Neural cell (in vitro differentiated cells): ENCODE data around the gene PIEZO1. TPM values are rescaled to one million over a fixed set of nuclear protein-coding genes. Genes with fewer than 3 reads are reported as not detected.

Experiments used
- H2AFZ ChIP-seq: fragments of 200-600, 300-800 bp; sonication (generic), shearing (Covaris generic); 2 replicates; pipeline ENCODE4 v1.6.0; 2014; ENCODE audit warnings: low read depth, mild to moderate bottlenecking, antibody characterized with exemption, low read length, moderate library complexity
- H3F3A ChIP-seq: fragments of 200-600 bp; shearing (Covaris generic); 2 replicates; pipeline ENCODE4 v1.6.1; 2016; ENCODE audit warnings: mild to moderate bottlenecking, moderate library complexity, mixed read lengths, antibody characterized with exemption, low read length; ENCODE audit not compliant: insufficient read depth, poor library complexity, severe bottlenecking
- H3K27ac ChIP-seq: fragments of 200-600, 300-800 bp; sonication (generic), shearing (Covaris generic); 2 replicates; pipeline ENCODE4 v1.5.1; 2014; ENCODE audit warnings: mild to moderate bottlenecking, low read length, moderate library complexity
- H3K27me3 ChIP-seq: fragments of 300-800, 200-600 bp; sonication (generic), shearing (Covaris generic); 2 replicates; pipeline ENCODE4 v1.6.0; 2014; ENCODE audit warnings: mild to moderate bottlenecking, low read depth, low read length, moderate library complexity; ENCODE audit not compliant: insufficient read depth
- H3K36me3 ChIP-seq: fragments of 300-800, 200-600 bp; sonication (generic), shearing (Covaris generic); 2 replicates; pipeline ENCODE4 v1.5.1; 2014; ENCODE audit warnings: mild to moderate bottlenecking, antibody characterized with exemption, low read length, moderate library complexity; ENCODE audit not compliant: insufficient read depth
- H3K4me2 ChIP-seq: fragments of 300-800, 200-600 bp; sonication (generic), shearing (Covaris generic); 2 replicates; pipeline ENCODE4 v1.6.0; 2014; ENCODE audit warnings: mild to moderate bottlenecking, low read length
- H3K4me3 ChIP-seq: fragments of 300-800, 200-600 bp; sonication (generic), shearing (Covaris generic); 2 replicates; pipeline ENCODE4 v1.5.1; 2014; ENCODE audit warnings: mild to moderate bottlenecking, low read length, moderate library complexity
- H3K79me2 ChIP-seq: fragments of 200-600 bp; shearing (Covaris generic); replicated peaks from 2 replicates; pipeline ENCODE4 v1.6.0; 2014; ENCODE audit warnings: mild to moderate bottlenecking, low read length, moderate library complexity; ENCODE audit not compliant: insufficient read depth
- H3K9ac ChIP-seq: fragments of 300-800, 200-600 bp; sonication (generic), shearing (Covaris generic); 2 replicates; pipeline ENCODE4 v1.6.1; 2016; ENCODE audit warnings: mild to moderate bottlenecking, low read length, mixed read lengths
- H3K9me2 ChIP-seq: fragments of 200-600 bp; shearing (Covaris generic); 2 replicates; pipeline ENCODE4 v1.6.1; 2016; ENCODE audit warnings: mild to moderate bottlenecking, low read length, mixed read lengths; ENCODE audit not compliant: insufficient read depth
- H3K9me3 ChIP-seq: fragments of 200-600, 300-800 bp; sonication (generic), shearing (Covaris generic); 2 replicates; pipeline ENCODE4 v1.6.1; 2016; ENCODE audit warnings: mild to moderate bottlenecking, mixed run types, low read length, moderate library complexity, mixed read lengths
- H4K20me1 ChIP-seq: fragments of 200-600 bp; shearing (Covaris generic); 2 replicates; pipeline ENCODE4 v1.6.1; 2016; ENCODE audit warnings: mild to moderate bottlenecking, mixed run types; ENCODE audit not compliant: insufficient read depth
- EP300 ChIP-seq: fragments of 450-650 bp; conservative IDR thresholded peaks from 2 replicates; pipeline ENCODE4 v1.6.1; 2014; ENCODE audit warnings: antibody characterized with exemption, mild to moderate bottlenecking, moderate library complexity; ENCODE audit not compliant: poor library complexity, severe bottlenecking
- MXI1 ChIP-seq: fragments of 450-650 bp; conservative IDR thresholded peaks from 2 replicates; pipeline ENCODE4 v1.6.1; 2014; ENCODE audit warnings: antibody characterized with exemption, mild to moderate bottlenecking; ENCODE audit not compliant: poor library complexity, severe bottlenecking
- POLR2AphosphoS5 ChIP-seq: IDR thresholded peaks from 2 replicates; pipeline ENCODE4 v1.6.1; 2012
- RAD21 ChIP-seq: fragments of 450-650 bp; conservative IDR thresholded peaks from 2 replicates; pipeline ENCODE4 v1.6.1; 2014; ENCODE audit warnings: antibody characterized with exemption, mild to moderate bottlenecking, moderate library complexity
- SMC3 ChIP-seq: fragments of 450-650 bp; conservative IDR thresholded peaks from 2 replicates; pipeline ENCODE4 v1.6.1; 2014; ENCODE audit warnings: antibody characterized with exemption, mild to moderate bottlenecking, moderate library complexity; ENCODE audit not compliant: poor library complexity
- polyA plus RNA-seq: library from polyadenylated mRNA; depleted of rRNA; stranded (reverse); fragments of >200 nt; gene quantifications from 2 replicates; pipeline ENCODE4 v1.2.3, GENCODE V29; 2014
- TF ChIP-seq, protein P1 (sequence below): IDR thresholded peaks from 2 replicates; pipeline ENCODE4 v1.6.1; 2012; ENCODE audit warnings: borderline replicate concordance
- TF ChIP-seq, protein P2 (sequence below): fragments of 450-650 bp; IDR thresholded peaks from 2 replicates; pipeline ENCODE4 v1.5.1; 2014; ENCODE audit warnings: antibody characterized with exemption, mild to moderate bottlenecking, moderate library complexity; ENCODE audit not compliant: poor library complexity, severe bottlenecking

Gene PIEZO1
- polyA plus RNA-seq, 1 donor from 2014 or later: not detected

DNA sequence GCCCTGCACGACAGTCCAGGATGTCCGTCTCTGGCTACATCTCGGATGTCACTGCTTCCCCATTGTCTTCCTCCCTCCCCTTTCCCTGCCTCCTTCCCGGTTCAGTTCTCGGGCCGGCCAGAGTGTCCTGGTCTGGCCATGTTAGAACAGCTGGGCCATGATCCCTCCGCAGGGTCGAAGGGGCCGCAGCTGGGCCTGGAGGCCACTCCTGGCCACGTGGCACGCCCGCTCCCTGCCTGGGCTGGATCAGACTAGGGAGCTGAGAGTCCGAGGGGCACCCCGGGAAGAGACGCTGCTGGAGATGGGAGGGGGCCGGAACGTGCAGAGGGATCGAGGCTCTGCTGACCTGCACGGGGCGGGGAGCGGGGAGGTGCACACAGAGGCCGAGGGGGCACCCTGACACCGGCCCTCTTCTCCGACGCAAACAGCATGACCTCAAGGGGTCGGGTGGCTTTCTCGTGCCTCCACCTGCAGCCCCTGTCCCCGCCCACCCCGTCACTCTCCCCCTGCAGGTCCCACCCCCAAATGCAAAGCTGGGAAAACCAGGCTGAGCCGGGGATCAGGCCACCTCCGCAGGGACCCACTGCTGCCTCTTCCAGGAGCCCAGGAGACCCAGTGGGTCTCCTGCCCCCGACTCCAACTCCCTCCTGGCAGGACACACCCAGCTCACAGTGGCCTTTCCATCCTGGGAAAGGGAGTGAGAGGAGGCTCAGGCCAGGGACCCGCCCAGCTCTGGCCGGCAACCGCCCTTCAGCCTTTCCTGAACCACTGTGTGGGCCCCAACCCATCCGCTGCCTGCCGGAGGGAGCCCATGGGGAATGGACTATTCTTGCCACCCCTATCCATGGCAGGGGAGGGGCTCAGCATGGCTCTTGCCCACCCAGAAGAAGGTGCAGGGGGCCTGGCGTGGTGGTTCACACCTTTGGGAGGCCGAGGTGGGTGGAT lies 40.2 kb downstream of the PIEZO1 start:
- H3K9ac ChIP-seq: no peak overlapping the region
- no peaks in the 10 kb centered on the region for H3K36me3 ChIP-seq
- H3K9me2 ChIP-seq: no peaks in the 10 kb centered on the region
- no peak overlapping the region for H3K4me3 ChIP-seq
- H3F3A ChIP-seq: no peaks in the 10 kb centered on the region
- no peaks in the 10 kb centered on the region for H3K9me3 ChIP-seq
- no peak overlapping the region for H2AFZ ChIP-seq
- H3K27me3 ChIP-seq: no peaks in the 10 kb centered on the region
- no peak overlapping the region for H3K4me2 ChIP-seq
- no peaks in the 10 kb centered on the region for H4K20me1 ChIP-seq
- H3K79me2 ChIP-seq: no peaks in the 10 kb centered on the region
- TF ChIP-seq MXI1: no peak
- TF ChIP-seq EP300: no peak
- TF ChIP-seq, protein P1, sequence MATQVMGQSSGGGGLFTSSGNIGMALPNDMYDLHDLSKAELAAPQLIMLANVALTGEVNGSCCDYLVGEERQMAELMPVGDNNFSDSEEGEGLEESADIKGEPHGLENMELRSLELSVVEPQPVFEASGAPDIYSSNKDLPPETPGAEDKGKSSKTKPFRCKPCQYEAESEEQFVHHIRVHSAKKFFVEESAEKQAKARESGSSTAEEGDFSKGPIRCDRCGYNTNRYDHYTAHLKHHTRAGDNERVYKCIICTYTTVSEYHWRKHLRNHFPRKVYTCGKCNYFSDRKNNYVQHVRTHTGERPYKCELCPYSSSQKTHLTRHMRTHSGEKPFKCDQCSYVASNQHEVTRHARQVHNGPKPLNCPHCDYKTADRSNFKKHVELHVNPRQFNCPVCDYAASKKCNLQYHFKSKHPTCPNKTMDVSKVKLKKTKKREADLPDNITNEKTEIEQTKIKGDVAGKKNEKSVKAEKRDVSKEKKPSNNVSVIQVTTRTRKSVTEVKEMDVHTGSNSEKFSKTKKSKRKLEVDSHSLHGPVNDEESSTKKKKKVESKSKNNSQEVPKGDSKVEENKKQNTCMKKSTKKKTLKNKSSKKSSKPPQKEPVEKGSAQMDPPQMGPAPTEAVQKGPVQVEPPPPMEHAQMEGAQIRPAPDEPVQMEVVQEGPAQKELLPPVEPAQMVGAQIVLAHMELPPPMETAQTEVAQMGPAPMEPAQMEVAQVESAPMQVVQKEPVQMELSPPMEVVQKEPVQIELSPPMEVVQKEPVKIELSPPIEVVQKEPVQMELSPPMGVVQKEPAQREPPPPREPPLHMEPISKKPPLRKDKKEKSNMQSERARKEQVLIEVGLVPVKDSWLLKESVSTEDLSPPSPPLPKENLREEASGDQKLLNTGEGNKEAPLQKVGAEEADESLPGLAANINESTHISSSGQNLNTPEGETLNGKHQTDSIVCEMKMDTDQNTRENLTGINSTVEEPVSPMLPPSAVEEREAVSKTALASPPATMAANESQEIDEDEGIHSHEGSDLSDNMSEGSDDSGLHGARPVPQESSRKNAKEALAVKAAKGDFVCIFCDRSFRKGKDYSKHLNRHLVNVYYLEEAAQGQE: no peak
- no peak overlapping the region for H3K27ac ChIP-seq

DNA sequence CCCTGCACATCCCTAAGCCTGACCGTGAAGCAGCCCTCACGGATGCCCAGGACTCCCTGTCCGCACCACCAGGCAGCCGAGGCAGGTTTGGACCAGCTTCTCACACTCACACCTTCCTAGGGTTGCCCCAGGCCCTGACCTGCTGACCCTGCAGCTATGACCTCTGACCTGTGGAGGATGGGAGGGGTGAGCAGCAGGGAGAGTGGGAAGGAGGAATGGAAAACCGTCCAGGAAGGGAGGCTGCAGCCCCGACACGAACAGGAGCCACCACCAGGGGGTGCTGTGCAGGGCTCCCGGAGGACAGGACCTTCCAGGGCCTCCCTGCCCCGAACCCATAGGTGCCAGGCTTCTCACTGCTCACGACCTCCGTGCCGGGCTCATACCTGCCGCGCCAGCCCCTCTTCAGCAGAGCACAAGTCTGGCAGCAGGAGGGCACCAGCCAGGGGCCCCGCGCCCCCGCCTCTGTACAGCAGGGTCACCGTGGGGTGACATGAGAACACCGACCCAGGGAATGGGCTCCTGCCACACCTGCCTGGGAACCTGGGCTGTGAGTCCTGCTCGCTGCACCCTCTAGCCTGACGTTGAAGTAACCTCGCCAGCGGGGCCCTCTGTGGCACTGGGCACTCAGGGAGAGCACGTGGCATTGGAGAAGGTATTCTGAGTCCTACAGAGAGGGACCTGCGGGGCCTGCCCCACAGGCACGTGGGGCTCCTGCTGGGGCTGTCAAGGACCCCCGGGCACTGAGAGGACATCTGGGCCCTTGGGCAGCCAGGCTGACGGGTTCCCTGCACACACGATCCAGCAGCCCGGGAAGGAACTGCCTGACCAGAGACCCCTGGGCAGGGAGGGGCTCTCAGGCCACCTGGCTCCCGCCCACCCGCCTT lies 41.1 kb downstream of the PIEZO1 start:
- Histone ChIP-seq H3K36me3 (no peaks in the 10 kb centered on the region), H3K4me2 (no peak overlapping the region), H3K4me3 (no peak overlapping the region), H3F3A (no peaks in the 10 kb centered on the region), H3K9me2 (no peaks in the 10 kb centered on the region), H3K9ac (no peak overlapping the region), H3K27me3 (no peaks in the 10 kb centered on the region), H3K27ac (no peak overlapping the region), H2AFZ (no peak overlapping the region), H4K20me1 (no peaks in the 10 kb centered on the region), H3K79me2 (no peaks in the 10 kb centered on the region), H3K9me3 (no peaks in the 10 kb centered on the region)
- TF ChIP-seq, protein P2, sequence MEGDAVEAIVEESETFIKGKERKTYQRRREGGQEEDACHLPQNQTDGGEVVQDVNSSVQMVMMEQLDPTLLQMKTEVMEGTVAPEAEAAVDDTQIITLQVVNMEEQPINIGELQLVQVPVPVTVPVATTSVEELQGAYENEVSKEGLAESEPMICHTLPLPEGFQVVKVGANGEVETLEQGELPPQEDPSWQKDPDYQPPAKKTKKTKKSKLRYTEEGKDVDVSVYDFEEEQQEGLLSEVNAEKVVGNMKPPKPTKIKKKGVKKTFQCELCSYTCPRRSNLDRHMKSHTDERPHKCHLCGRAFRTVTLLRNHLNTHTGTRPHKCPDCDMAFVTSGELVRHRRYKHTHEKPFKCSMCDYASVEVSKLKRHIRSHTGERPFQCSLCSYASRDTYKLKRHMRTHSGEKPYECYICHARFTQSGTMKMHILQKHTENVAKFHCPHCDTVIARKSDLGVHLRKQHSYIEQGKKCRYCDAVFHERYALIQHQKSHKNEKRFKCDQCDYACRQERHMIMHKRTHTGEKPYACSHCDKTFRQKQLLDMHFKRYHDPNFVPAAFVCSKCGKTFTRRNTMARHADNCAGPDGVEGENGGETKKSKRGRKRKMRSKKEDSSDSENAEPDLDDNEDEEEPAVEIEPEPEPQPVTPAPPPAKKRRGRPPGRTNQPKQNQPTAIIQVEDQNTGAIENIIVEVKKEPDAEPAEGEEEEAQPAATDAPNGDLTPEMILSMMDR: peak; percentile 61
- TF ChIP-seq SMC3 (peak; percentile 62), RAD21 (peak; percentile 30), POLR2AphosphoS5 (no peak)
